ENCODE results near the gene SCP2.

Gene SCP2

GRCh38 chr1:53082826-53083455 is 155.9 kb downstream of the SCP2 start:
- DNase-seq (ENCODE audit: low read depth in 2 of 2), result no peak

GRCh38 chr1:53083636-53084588 is 156.8 kb downstream of the SCP2 start:
- no peak for DNase-seq (ENCODE audit: low read depth in 2 of 2)

DNA sequence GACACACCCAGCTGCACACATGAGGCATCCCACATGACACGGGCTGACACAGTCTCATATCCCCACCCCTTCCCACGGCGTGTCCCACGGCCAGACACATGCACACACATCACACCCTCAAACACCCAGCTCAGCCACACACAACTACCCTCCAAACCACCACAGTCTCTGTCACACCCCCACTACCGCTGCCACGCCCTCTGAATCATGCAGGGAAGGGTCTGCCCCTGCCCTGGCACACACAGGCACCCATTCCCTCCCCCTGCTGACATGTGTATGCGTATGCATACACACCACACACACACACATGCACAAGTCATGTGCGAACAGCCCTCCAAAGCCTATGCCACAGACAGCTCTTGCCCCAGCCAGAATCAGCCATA is 157.5 kb downstream of the SCP2 start:
- DNase-seq (ENCODE audit: low read depth in 2 of 2), result no peak

DNA sequence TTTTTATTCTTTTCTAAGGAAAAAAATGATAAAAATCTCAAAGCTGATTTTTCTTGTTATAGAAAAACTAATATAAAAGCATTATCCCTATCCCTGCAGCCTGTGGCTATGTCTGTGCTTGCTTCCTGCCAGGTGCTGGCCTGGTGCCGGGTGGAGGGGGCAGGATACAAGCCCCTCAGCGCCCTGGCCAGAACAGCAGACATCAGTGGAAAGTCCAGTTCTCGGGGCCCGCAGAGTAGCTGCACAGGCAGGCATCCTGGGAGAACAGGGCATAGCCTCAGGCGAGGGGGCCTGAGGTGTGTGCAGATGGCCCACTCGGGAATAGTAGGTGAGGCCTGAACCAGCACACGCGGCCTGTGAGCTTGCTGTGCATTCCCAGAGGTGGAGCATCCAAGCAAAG is 158.3 kb downstream of the SCP2 start:
- no peak for DNase-seq (ENCODE audit: low read depth in 2 of 2)

DNA sequence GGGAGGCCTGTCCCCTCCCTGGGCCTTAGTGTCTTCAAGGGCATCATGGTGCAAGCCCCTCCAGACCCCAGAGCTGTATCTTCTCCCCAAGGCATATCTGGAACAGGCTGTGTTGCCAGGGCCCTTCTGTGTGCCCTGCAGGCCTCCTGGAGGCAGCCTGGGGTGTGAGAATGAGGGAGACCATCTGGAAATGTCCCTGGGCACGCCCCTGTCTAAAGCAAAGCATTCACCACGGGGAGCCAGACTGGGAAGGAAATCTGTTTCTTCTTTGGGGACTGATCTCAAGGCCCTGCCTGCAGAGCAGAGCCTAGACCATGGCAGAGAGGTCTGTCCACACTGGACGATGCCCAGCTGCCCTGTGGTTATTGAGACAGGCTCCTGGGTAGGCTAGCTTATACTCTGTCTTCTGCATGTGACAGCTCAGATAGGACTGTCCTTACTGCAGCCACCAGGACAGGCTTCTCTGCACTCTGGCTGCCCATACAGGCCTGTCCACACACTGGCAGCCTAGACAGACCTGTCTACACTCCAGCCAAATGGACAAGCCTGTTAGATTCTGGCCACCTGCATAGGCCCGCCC is 159.5 kb downstream of the SCP2 start:
- DNase-seq (ENCODE audit: low read depth in 2 of 2), result no peak

DNA sequence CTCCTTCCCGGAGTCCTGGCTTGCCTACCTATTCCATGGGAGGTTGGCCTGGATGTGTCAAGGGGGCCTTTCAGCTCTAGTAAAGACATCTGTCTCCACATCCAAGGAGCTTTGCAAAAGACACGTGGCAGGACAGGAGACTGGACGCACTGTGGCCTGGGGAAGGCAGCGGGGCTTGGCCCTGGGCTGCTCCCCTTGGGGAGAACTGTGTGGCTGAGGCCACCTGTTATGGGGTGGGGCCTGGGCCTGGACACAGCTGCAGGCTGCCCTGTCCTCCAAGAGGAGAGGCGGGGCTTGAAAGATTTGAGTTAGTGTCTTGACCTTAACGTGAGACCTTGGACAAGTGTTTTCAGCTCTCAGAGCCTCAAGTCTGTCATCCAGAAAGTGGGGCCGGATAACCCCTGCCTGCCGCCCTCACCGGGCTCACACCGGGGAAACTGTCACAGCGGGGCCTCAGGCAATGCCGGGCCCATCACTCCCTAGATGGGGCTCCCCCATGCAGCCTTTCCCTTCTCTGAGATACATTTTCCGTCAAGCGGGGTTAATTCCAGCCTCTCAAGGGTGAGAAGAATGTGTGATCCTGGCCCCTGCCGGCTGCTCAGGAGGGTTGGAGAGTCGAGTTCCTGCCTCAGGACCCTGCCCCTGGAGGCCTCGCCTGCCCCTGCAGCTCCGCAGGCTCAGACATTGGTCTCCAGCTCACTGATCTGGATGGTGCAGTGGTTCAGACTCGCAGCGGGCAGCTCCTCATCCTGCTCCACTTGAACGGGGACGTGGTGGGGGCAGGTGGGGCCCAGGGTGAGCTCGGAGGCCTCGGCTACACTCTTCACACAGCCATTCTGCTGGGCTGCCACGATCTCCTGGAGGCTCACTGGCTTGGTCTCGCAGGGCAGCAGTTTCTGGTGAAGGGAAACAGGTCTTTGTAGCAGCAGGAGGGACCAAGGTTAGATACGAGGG is 160.5 kb downstream of the SCP2 start:
- DNase-seq (ENCODE audit: low read depth in 2 of 2), result no peak

GRCh38 chr1:53088616-53089300 is 161.7 kb downstream of the SCP2 start:
- DNase-seq (ENCODE audit: low read depth in 2 of 2), result no peak

DNA sequence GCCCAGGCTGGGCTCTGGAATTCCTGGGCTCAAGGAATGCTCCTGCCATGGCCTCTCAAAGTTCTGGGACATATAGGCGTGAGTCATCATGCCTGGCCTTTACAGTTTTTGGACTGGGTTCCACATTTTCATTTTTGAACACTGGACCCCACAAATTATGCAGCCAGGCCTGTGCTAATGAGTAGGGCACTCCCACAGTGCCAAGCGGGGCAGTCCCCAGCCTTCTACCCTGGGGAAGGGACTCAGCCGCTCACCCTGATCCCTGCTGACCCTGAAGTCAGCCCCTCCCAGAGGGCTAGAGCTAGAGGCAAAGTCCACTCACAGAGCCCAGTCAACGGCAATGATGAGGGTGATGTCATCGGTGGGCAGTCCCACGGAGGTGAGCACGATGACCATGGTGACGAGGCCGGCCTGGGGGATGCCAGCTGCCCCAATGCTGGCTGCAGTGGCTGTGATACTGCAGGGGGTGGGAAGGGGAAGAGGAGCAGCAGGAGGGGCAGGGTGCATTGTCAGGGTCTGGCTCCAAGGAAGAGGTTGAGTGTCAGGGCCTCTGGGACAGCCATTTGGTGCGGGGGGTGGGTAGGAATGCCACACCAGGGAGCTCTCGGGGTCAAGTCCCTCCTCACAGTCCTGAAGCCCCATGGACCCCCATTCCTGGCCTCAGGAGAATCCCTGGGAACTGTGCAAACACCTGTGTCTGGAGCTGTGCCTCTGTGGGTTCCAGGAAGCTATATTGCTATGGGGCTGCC is 162.6 kb downstream of the SCP2 start:
- no peak for DNase-seq (ENCODE audit: low read depth in 2 of 2)

- DNase-seq (ENCODE audit: low read depth in 2 of 2), result no peak
Measured at GRCh38 chr1:53090227-53091147, 163.4 kb downstream of the SCP2 start.

GRCh38 chr1:53091841-53092645 is 165.0 kb downstream of the SCP2 start:
- DNase-seq (ENCODE audit: low read depth in 2 of 2), result no peak

DNA sequence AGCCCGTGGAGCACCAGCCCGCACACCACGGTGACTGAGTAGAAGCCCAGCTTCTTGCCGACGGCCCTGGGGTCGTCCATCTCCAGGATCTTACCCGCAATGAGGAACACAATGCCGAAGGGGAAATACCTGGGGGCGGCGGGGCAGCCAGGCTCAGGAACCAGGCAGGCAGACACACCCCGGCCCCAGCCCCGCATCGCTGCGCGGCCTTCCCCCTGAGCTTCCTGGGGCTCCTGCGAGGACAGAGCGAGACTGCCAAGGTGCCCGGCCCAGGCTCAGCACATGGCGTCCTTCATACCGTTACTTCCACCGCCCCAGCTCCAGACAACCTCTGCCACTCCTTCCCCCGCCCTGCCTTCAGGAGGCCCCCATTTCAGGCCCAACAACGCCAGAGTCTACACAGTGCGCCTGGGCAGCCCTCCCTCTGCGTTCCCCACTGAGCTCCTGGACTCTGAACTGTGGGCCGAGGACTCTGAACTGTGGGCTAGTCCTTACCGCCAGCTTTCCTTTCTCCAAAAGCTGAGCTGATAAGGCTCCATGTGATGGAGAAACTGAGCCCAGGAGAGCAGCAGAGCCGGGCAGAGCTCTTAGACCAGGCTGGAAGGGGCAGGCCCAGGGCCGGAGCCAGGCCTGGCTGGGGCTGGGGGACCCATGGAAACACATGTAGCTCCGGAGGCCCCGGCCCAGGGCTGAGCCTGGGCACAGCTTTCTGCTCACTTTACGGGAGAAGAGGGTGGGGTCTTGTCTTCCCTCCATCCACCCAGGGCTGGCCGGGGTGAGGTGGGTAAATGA is 165.8 kb downstream of the SCP2 start:
- DNase-seq (ENCODE audit: low read depth in 2 of 2), result no peak

DNA sequence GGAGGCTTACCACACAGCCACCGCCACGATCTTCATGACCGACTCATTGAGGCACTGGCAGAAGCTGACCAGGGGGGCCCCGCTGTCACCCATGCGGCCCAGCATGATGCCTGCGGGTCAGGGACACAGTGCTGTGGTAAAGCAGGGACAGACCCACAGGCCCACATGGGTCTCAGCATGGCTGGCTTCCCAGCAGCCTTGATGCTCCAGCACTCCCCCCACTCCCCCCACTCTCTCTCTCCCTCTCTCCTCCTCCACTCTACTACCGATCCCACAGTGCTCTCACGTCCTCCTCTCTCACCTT is 166.3 kb downstream of the SCP2 start:
- DNase-seq (ENCODE audit: low read depth in 2 of 2), result no peak

GRCh38 chr1:53093778-53094532 is 166.9 kb downstream of the SCP2 start:
- no peak for DNase-seq (ENCODE audit: low read depth in 2 of 2)

DNA sequence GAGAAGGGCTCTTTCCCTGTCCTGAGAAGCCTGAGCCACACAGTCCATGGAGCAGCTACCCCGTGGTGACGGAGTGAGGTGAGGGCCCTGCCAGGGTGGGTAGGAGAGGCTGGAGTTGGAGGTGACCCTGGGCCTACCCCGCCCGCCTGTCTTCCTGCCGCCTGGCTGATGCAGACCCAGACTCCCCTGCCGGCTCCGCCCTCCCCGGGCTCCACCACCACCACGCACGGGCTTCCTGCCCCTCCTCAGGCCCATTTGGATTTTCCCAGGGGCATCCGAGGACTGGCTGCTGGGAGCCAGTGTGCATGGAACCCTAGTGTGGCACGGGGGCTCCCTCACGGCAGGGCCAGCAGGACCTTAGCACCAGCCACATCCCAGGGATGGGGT is 167.4 kb downstream of the SCP2 start:
- DNase-seq (ENCODE audit: low read depth in 2 of 2), result no peak

Data from stimulated activated CD8-positive, alpha-beta memory T cell treated with anti-CD3 and anti-CD28 coated beads, Interleukin-7, amount 100 ng/mL, for 1 hour (primary cell).